ENCODE results near the gene TMEM225B.

DNA sequence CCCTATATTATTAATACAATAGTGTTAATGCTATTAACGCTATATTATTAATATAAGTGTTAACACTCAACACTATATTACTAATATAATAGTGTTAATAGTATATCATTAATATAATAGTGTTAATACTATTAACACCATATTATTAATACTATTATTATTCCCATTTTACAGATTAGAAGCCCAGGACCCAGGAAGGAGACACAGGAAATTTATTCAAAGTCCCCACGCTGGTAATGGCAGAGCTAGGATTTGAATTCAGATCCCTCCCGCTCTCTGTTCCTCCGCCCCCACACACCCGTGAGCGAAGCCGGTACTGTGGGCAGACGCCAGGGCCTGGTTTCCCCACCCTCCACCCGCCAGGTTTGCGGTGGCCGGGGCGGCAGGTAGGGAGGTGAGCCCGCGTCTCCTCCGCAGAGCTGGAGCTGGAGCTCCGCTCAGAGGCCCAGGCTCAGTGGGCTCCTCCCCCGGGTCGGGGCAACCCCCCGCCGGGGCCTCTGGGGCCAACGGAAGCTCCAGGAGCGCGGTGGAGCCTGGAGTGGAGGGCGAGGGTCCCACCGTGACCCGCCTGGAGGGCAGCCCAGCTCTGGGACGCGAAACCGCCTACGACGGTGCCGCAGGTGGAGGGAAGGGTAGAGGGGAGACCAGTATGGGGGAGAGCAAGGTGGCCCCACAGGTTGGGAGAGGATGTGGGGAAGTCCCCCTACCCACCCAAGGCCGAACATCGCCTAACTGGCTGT is at the start of gene TMEM225B:
- TF ChIP-seq CTCF (IDR thresholded peaks at IDR 0.05) (no peak), ZFX (IDR thresholded peaks at IDR 0.05; ENCODE audit: borderline replicate concordance) (no peak)

All from 22Rv1 (cell line).